Adipose tissue (tissue), 3 donors: Measurements from ENCODE around the gene GNPNAT1. TPM values are rescaled to one million over a fixed set of nuclear protein-coding genes. Genes with fewer than 3 reads are reported as not detected.
A peak's percentile ranks its signal among the peaks of the same experiment; 100 is the strongest.
"Not testable (repeated sequence)": the region's sequence is repeated elsewhere in the genome, so short reads cannot be mapped to it uniquely, and the experiment has no call there.

Source experiments
- H3K27ac ChIP-seq: one replicate; pipeline ENCODE4 v1.5.1; 2013; ENCODE audit warnings: low read depth, low read length
- WGBS, 3 donors: extraction: QIAGEN DNeasy Blood & Tissue Kit; methylation state at CpG; one replicate each; pipeline ENCODE4 v1.1.7; 2013; 5-methylcytosine and 5-hydroxymethylcytosine counted together
- polyA plus RNA-seq, 3 donors: library from polyadenylated mRNA; stranded (reverse); fragments of 200-250 nt; gene quantifications; one replicate each; pipeline ENCODE4 v1.2.3, GENCODE V29; 2013
- donor health status: healthy with polysubstance abuse.
- donor health status: Bipolar disorder and iron deficiency.
- donor health status: healthy.

GNPNAT1 gene
- polyA plus RNA-seq, 3 donors = 13.1 to 15.1 (median 13.9) TPM

- 49 to 78% (median 75%) methylated on average over 2 of the region's 2 CpGs for WGBS, 3 donors
Measured at GRCh38 chr14:52793061-52793460, 1.7 kb upstream of the GNPNAT1 start.

DNA sequence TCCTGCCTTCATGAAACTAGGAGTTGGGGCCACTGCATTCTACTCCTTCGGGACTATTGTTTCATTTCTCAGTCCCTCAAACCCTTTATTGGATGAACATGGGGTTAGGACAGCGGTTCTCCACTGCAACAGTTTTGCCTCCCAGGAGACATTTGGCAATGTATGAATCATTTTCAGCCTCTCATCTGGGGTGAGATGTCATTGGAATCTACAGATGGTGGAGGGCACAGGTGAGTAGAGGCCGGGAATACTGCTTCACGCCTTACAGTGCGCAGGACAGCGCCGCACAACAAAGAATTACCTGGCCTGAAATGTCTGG is 649 bp upstream of the GNPNAT1 start:
- 68 to 79% (median 75%) methylated on average over 7 of the region's 7 CpGs for WGBS, 3 donors

More at GRCh38 chr14:52793061-52793460, 1.7 kb upstream of the GNPNAT1 start:
- H3K27ac ChIP-seq = no peak overlapping the region

GRCh38 chr14:52790756-52791222 is 618 bp downstream of the GNPNAT1 start:
- no peak overlapping the region for H3K27ac ChIP-seq
- WGBS, 3 donors = 1 to 3% (median 2%) methylated on average over 26 of the region's 26 CpGs

More for the DNA sequence above, 649 bp upstream of the GNPNAT1 start:
- peak overlapping the region; percentile 28 for H3K27ac ChIP-seq

GRCh38 chr14:52790011-52790755 is 1.2 kb downstream of the GNPNAT1 start:
- WGBS, 3 donors = 32 to 60% (median 60%) methylated on average over 18 of the region's 18 CpGs
- H3K27ac ChIP-seq = no peak overlapping the region

DNA sequence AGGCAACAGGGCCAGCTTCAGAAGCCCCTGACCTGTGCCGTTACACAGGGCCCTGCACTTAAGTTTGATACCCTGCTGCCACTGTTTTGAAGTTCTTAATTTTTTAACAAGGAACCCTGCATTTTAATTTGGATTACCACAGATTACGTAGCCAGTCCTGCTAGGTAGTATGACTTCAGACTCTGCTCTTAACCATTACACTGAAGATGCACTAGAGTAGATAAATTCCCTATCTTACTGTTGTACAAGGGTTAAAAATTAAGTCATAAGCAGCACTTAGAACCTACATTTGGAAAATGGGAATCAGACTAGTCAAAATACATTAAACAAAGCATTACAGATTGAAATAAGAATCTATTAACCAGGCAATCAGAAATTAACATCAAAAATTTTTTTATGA is 2.3 kb downstream of the GNPNAT1 start:
- no peak overlapping the region for H3K27ac ChIP-seq
- WGBS, 3 donors = 62 to 86% (median 84%) methylated on average over 2 of the region's 2 CpGs

DNA sequence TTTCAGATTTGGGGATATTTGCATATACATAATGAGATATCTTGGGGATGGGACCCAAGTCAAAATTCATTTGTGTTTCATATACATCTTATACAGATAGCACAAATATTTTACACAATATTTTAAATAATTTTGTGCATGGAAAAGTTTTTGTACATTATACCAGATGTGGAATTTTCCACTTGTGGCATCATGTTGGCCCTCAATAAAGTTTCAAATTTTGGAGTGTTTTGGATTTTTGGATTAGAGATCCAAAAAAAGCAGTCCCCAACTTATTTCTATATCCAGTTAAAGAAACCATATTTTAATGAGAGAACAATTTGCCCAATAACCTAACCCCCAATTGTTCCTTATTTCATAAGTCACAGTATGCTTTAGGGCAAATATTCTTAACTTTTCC is 4.5 kb downstream of the GNPNAT1 start:
- H3K27ac ChIP-seq = no peak overlapping the region

- H3K27ac ChIP-seq = no peak overlapping the region
- WGBS, 3 donors = 71 to 100% (median 79%) methylated on average over 1 of the region's 1 CpG
Measured at GRCh38 chr14:52783206-52783605, 8.2 kb downstream of the GNPNAT1 start.

- WGBS, 3 donors = 100% methylated on average over 1 of the region's 1 CpG
Measured at GRCh38 chr14:52781629-52782028, 9.8 kb downstream of the GNPNAT1 start.

DNA sequence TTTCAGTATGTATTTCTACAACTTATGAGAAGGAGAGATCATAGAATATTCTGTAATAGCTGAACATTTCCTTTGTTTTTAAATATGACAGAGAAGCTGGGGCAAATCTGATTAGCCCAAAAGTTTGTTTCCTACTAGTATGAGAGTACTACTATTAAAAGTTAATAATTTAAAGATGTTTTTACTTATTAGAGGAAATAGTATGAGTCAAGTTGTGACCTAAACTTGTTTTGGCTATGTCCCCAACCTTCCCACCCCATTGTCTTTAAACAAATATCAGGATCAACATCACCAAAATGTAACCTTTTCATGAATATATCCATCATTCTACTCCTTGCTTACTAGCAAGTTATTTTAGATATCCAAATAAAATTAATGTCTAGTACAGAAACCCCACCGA is 10.5 kb downstream of the GNPNAT1 start:
- no peak overlapping the region for H3K27ac ChIP-seq
- 84 to 94% (median 91%) methylated on average over 1 of the region's 1 CpG for WGBS, 3 donors

More at GRCh38 chr14:52781629-52782028, 9.8 kb downstream of the GNPNAT1 start:
- no peak overlapping the region for H3K27ac ChIP-seq

DNA sequence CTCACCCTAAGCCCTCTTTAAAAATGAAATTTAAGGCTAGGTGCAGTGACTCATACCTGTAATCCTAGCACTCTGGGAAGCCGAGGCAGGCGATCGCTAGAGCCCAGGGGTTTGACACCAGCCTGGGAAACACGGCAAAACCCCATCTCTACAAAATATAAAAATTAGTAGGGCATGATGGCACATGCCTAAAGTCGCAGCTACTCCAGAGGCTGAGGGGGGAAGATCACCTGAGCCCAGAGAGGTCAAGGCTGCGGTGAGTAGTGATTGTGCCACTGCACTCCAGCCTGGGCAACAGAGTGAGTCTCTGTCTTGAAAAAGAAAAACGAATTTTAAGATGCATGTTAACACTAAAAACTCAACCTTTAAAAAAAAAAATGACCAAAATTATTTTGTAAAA is 12.7 kb downstream of the GNPNAT1 start:
- 83 to 91% (median 91%) methylated on average over 7 of the region's 7 CpGs for WGBS, 3 donors
- no peak overlapping the region for H3K27ac ChIP-seq

DNA sequence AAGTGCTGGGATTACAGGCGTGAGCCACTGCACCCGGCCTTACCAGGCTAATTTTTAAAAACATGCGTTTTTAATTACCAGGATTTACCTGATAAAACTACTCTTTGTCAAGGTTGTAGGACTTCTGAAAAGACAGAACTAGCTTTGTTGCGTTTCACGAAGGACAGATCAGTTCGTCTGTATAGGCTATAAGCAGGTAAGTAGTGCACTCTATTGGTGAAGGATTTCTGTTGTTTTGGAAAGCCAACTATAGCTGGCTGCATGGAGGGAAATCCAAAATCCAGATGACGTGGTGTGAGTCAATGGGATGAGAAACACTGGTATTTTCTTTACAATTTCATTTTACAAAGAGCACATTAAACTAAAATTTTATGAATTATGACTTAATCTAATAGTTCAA is 14.6 kb downstream of the GNPNAT1 start:
- WGBS, 3 donors = 52 to 88% (median 84%) methylated on average over 7 of the region's 7 CpGs
- H3K27ac ChIP-seq = no peak overlapping the region

GRCh38 chr14:52769887-52770286 is 21.5 kb downstream of the GNPNAT1 start:
- H3K27ac ChIP-seq = no peak overlapping the region

DNA sequence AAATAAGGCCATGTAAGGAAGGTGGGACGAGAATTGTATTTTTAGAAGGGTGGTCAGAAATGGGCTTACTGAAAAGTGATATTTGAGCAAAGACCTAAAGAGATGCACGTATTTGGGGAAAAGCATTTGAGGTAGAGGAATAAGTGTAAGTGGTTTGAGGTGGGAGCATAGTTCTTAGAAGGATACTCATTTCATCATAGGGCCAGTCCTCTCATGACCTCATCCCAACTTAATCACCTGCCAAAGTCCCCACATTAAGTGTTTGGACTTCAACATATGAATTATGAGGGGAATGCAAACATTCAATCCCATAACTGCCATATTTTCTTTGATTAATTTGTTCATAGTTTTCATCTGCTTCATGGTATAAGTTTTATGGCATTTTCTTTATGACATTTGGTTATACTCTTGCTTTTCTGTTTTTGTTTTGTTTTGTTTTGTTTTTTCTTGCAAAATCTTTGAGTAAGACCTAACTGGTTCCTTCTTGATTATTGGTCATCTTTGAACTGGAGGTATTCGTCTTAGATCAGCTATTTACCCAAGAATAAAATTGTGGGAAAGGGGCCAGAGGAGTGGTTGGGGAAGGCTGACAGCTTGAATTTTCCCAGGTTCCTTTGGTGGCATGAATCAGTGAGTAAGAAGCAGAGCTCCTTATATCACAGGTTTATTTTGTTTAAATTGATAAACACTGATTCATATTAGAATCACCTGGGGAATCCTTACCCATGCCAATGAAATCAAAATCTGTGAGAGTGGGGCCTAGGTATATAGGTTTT is 24.2 kb downstream of the GNPNAT1 start:
- WGBS, 3 donors = 77 to 97% (median 96%) methylated on average over 3 of the region's 3 CpGs
- no peak overlapping the region for H3K27ac ChIP-seq

- WGBS, 3 donors = 92 to 96% (median 93%) methylated on average over 4 of the region's 4 CpGs
- H3K27ac ChIP-seq = not testable (repeated sequence)
Measured at GRCh38 chr14:52762923-52763322, 28.5 kb downstream of the GNPNAT1 start.

GRCh38 chr14:52759145-52759544 is 32.3 kb downstream of the GNPNAT1 start:
- no peak overlapping the region for H3K27ac ChIP-seq
- WGBS, 3 donors = 90 to 100% (median 96%) methylated on average over 1 of the region's 1 CpG

- H3K27ac ChIP-seq = no peak overlapping the region
Measured at GRCh38 chr14:52755607-52756316, 35.6 kb downstream of the GNPNAT1 start.

DNA sequence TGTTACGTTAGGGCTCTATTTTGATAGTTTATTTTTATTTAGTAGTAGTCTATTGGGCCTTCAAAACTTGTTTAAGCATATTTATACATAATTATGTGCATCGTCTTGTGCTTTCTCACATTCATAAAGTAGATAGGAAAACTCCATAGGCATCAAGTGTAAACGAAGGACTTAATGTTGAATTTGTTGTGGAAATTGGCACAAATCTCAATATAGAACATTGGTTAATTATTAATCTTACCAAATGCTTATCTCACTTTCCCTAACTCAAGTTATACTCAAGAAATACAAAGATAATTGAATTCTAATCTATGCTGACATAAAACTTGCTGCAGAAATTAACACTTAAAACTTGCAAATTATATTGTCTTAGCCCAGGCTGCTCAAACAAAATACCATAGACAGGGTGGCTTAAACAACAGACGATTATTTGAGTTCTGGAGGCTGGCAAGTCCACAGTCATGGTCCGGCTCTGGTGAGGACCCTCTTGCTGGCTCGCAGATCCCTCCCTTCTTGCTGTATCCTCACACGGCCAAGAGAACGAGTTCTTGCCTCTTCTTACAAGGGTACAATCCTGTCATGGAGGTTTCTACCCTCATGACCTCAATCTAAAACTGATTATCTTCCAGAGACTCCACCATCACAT is 42.6 kb downstream of the GNPNAT1 start:
- WGBS, 3 donors = 48 to 94% (median 84%) methylated on average over 8 of the region's 8 CpGs

More at GRCh38 chr14:52755607-52756316, 35.6 kb downstream of the GNPNAT1 start:
- WGBS, 3 donors = 70 to 96% (median 87%) methylated on average over 5 of the region's 5 CpGs

GRCh38 chr14:52741865-52742264 is 49.5 kb downstream of the GNPNAT1 start:
- no peak overlapping the region for H3K27ac ChIP-seq

More for the DNA sequence above, 42.6 kb downstream of the GNPNAT1 start:
- no peak overlapping the region for H3K27ac ChIP-seq

DNA sequence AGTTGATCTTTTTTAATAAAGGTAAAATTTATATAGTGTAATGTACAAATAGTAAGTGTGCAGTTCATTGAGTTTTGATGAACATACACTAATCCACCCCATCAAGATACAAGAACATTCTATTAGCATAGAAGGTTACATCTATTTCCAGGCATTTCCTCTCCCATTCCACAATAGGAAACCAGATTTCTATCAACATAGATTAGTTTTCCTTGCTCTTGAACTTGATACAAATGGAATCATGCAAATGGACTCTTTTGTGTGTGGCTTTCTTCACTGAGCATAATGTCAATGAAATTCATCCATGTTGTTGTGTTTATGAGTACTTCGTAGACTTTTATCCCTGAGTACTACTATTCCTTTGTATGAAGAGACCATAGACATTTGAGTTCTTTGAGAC is 50.7 kb downstream of the GNPNAT1 start:
- H3K27ac ChIP-seq = no peak overlapping the region
- 80 to 100% (median 95%) methylated on average over 1 of the region's 1 CpG for WGBS, 3 donors
